ENCODE results near the gene PANX2. TPM values are rescaled to one million over a fixed set of nuclear protein-coding genes. Genes with fewer than 3 reads are reported as not detected.

The PANX2 gene
- total and polyA plus RNA-seq, 2 experiments from 2014 or later = 0.44 to 2.1 TPM

DNA sequence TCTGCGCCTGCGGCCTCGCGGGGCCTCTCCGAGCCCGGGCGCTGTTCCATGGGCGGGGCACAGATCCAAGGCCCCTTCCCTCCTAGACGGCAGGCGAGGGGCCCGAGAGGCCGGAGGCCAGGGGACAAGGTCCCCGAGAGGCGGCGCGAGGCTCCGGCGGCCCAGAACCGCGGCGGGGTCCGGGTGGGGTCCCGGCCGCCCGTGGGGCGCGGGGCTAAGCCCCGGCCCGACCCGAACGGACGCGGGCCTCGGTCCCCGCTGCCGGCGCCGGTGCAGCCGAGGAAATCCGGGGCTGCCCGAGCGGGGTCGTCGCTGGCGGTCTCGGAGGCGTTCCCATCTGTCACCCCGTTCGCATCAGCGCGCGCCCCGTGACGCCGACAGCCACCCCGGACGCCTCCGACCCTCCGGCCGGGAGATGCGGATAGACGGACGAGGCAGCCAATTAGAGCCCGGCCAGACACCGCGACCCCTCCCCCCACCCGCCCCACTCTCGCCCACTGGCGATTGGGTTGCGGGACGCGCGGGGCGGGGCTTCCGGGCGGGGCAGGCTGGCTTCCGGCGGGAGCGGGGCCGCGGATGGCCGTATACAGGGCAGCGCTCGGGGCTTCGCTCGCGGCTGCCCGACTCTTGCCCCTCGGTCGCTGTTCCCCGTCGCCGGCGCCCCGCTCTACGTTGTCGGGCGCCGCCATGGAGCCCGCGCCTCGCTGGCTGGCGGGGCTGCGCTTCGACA is 30.1 kb downstream of the PANX2 start, which contains the start of gene SELENOO:
SELENOO (plus strand) TSS at position 551 of the 730 bp plus-strand sequence; CDS start at position 577, 26 bp downstream.
- Histone ChIP-seq H3K9me2 (replicated peaks; ENCODE audit: insufficient read depth) (no peaks in the 10 kb centered on the region), H3K4me2 (peak within 1 kb of the TSS; percentile 99), H2AFZ (peak within 1 kb of the TSS; percentile 56), H3K27ac (peak within 1 kb of the TSS; percentile 73), H3K36me3 (replicated peaks; ENCODE audit: insufficient read depth, low read depth) (no peaks in the 10 kb centered on the region), H4K20me1 (ENCODE audit: insufficient read depth, poor library complexity, severe bottlenecking) (peaks cover 31% of the 10 kb centered on the region), H3K9me3 (ENCODE audit: low read depth) (no peaks in the 10 kb centered on the region), H3K4me3 (peak within 1 kb of the TSS; percentile 93), H3K27me3 (no peaks in the 10 kb centered on the region), H3K4me1 (ENCODE audit: insufficient read depth) (peaks cover 17% of the 10 kb centered on the region), H3K79me2 (peaks cover 40% of the 10 kb centered on the region)
- peak; percentile 95 for DNase-seq (ENCODE audit: low spot score)
- TF ChIP-seq, protein P1, sequence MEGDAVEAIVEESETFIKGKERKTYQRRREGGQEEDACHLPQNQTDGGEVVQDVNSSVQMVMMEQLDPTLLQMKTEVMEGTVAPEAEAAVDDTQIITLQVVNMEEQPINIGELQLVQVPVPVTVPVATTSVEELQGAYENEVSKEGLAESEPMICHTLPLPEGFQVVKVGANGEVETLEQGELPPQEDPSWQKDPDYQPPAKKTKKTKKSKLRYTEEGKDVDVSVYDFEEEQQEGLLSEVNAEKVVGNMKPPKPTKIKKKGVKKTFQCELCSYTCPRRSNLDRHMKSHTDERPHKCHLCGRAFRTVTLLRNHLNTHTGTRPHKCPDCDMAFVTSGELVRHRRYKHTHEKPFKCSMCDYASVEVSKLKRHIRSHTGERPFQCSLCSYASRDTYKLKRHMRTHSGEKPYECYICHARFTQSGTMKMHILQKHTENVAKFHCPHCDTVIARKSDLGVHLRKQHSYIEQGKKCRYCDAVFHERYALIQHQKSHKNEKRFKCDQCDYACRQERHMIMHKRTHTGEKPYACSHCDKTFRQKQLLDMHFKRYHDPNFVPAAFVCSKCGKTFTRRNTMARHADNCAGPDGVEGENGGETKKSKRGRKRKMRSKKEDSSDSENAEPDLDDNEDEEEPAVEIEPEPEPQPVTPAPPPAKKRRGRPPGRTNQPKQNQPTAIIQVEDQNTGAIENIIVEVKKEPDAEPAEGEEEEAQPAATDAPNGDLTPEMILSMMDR (IDR thresholded peaks at IDR 0.05; ENCODE audit: poor library complexity) = no peak
- TF ChIP-seq EZH2 (IDR thresholded peaks at IDR 0.05; ENCODE audit: borderline replicate concordance) (no peak), EZH2phosphoT487 (IDR thresholded peaks at IDR 0.05; ENCODE audit: low read depth, severe bottlenecking, unreplicated experiment) (no peak)
- 1% methylated on average over 42 of the region's 105 CpGs for WGBS (ENCODE audit: low lambda C conversion rate, missing lambda C conversion rate)

GRCh38 chr22:50201191-50202129 is 30.9 kb downstream of the PANX2 start:
- H3K4me2 ChIP-seq = peak overlapping the region; percentile 99
- no peaks in the 10 kb centered on the region for H3K27me3 ChIP-seq
- TF ChIP-seq EZH2phosphoT487 (IDR thresholded peaks at IDR 0.05; ENCODE audit: low read depth, severe bottlenecking, unreplicated experiment) (no peak), EZH2 (IDR thresholded peaks at IDR 0.05; ENCODE audit: borderline replicate concordance) (no peak)
- TF ChIP-seq, protein P1 (IDR thresholded peaks at IDR 0.05; ENCODE audit: poor library complexity) = no peak
- H3K9me3 ChIP-seq (ENCODE audit: low read depth) = no peaks in the 10 kb centered on the region
- no peaks in the 10 kb centered on the region for H3K9me2 ChIP-seq (replicated peaks; ENCODE audit: insufficient read depth)
- H2AFZ ChIP-seq = no peak overlapping the region
- H3K79me2 ChIP-seq = peaks cover 47% of the 10 kb centered on the region
- peak overlapping the region; percentile 73 for H3K27ac ChIP-seq
- peak overlapping the region; percentile 93 for H3K4me3 ChIP-seq
- peaks cover 17% of the 10 kb centered on the region for H3K4me1 ChIP-seq (ENCODE audit: insufficient read depth)
- no peaks in the 10 kb centered on the region for H3K36me3 ChIP-seq (replicated peaks; ENCODE audit: insufficient read depth, low read depth)
- DNase-seq (ENCODE audit: low spot score) = peak; percentile 68
- peaks cover 31% of the 10 kb centered on the region for H4K20me1 ChIP-seq (ENCODE audit: insufficient read depth, poor library complexity, severe bottlenecking)
- WGBS (ENCODE audit: low lambda C conversion rate, missing lambda C conversion rate) = 4% methylated on average over 83 of the region's 115 CpGs

GRCh38 chr22:50202130-50202666 is 31.7 kb downstream of the PANX2 start:
- no peak for TF ChIP-seq EZH2phosphoT487 (IDR thresholded peaks at IDR 0.05; ENCODE audit: low read depth, severe bottlenecking, unreplicated experiment)
- TF ChIP-seq, protein P1 (IDR thresholded peaks at IDR 0.05; ENCODE audit: poor library complexity) = no peak
- TF ChIP-seq EZH2 (IDR thresholded peaks at IDR 0.05; ENCODE audit: borderline replicate concordance) = no peak
- Histone ChIP-seq H3K9me3 (ENCODE audit: low read depth) (no peaks in the 10 kb centered on the region), H3K4me2 (peak overlapping the region; percentile 99), H3K79me2 (peaks cover 48% of the 10 kb centered on the region), H3K9me2 (replicated peaks; ENCODE audit: insufficient read depth) (no peaks in the 10 kb centered on the region), H3K27ac (peak overlapping the region; percentile 73), H3K36me3 (replicated peaks; ENCODE audit: insufficient read depth, low read depth) (no peaks in the 10 kb centered on the region), H3K4me1 (ENCODE audit: insufficient read depth) (peaks cover 17% of the 10 kb centered on the region), H3K27me3 (no peaks in the 10 kb centered on the region), H4K20me1 (ENCODE audit: insufficient read depth, poor library complexity, severe bottlenecking) (peaks cover 31% of the 10 kb centered on the region), H2AFZ (no peak overlapping the region), H3K4me3 (peak overlapping the region; percentile 93)
- WGBS (ENCODE audit: low lambda C conversion rate, missing lambda C conversion rate) = 70% methylated on average over 13 of the region's 13 CpGs
- DNase-seq (ENCODE audit: low spot score) = peak; percentile 56
